Activated CD4-positive, alpha-beta T cell treated with anti-CD3 and anti-CD28 coated beads for 4 hours (primary cell): Measurements from ENCODE around the gene TM9SF1.

ENCODE experiments used
- DNase-seq, 2 donors: peaks; one replicate each; pipeline ENCODE4 v3.0.0-alpha.2; 2020

The TM9SF1 gene

DNA sequence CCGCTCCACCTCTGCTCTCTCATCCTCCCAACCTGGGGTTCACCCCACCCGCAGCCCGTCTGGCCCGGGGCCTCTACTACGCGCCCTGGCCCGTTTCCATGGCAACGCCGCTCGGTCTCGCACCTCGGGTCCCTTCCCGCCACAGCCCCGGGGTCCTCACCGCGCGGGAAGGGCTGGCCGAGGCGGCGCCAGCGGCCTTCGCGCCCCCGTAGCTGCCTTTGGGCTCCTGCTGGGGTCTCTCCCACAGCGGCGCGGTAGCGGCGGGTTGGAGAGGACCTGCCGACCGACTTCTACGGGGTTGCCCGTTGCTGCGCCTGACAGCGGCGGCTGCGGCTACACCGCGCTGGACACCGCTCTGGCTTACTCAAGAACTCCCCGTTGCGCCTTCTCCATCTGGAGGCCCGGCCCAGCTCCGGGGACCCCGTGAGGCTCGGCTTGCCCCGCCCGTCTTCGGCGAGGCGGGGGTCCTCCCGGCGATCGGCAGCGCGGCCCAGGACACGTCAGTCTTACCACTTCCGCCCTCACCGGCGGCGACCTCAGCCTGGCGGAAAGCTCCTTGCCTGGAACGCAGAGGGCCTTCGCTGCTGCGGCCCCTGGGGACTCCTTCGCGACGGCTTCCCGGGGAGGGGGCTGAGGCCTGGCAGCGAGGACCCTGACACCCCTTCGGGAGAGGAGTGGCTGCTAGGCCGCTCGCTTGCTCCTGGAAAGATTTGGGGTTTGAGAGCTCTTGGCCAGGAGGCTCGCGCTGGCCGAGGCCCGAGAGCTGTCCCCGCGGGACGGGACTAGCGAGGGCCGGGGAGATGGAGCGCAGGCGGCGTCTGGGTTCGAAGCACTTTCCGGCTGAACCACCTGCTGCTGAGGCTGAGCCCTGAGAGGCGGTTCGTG is at the start of gene TM9SF1:
TSS of gene TM9SF1 (minus strand) at position 256 of the 885 bp plus-strand sequence. CDS start 422 bp downstream, outside the sequence.
- DNase-seq = peak; percentile 86 to 87

DNA sequence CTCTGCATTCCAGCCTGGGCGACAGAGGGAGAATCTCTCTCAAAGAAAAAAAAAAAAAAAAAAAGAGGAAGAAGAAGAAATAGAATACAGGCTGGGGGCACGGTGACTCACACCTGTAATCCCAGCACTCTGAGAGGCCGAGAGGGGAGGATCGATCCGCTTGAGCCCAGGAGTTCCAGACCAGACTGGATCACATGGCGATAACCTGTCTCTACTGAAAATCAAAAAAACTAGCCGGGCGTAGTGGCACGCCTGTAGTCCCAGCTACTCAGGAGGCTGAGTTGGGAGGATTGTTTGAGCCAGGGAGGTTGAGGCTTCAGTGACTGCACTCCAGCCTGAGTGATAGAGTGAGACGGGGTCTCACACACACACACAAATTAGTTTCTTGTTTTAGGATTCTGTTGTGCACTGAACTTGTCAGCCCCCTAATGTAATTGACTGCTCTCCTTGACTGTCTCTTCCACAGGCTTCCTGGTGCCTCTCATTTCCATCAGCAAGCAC is 48.1 kb upstream of the TM9SF1 start:
- DNase-seq = peak in 1 of 2 donors; percentile 17

- DNase-seq = peak; percentile 94 to 97
These were observed 46.7 kb upstream of the TM9SF1 start for GRCh38 chr14:24241829-24242443.

- no peak for DNase-seq
These were observed 45.1 kb upstream of the TM9SF1 start for GRCh38 chr14:24240110-24240918.

DNA sequence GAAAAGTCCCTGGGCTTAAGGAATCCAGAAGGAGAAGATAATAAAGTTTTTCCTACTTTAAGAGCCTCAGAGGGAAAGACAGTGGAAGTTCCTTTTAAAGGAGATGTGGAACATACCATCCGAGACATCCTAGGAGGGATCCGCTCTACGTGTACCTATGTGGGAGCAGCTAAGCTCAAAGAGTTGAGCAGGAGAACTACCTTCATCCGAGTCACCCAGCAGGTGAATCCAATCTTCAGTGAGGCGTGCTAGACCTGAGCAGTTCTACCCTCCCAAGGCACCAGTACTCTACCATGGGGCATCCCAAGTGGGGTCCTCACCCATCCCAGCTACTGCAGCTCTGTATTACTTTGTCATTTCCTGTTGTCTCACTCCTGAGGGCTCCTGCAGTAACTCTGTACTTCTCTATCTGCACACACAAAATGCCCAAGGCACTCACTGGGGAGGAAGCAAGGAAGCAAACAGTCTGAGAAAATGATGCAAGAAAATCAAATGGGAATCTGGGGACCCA is 43.3 kb upstream of the TM9SF1 start:
- no peak for DNase-seq

DNA sequence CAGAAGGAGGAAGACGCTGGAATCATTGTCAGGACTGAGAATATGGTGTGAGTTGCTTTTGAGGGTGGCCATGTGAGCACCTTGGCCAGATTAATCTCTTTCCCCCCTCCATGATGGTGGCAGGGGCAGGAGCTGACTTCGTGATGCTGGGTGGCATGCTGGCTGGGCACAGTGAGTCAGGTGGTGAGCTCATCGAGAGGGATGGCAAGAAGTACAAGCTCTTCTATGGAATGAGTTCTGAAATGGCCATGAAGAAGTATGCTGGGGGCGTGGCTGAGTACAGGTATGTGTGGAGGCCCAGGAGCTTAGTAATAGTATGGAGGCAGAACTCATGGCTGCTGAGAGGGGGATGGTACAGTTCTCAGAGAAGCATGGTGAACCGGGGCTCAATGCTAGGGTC is 42.9 kb upstream of the TM9SF1 start:
- peak; percentile 44 to 49 for DNase-seq

- DNase-seq = no peak
These were observed 42.3 kb upstream of the TM9SF1 start for GRCh38 chr14:24237463-24237955.

GRCh38 chr14:24236689-24237462 is 41.6 kb upstream of the TM9SF1 start:
- DNase-seq = no peak

GRCh38 chr14:24235804-24236688 is 40.8 kb upstream of the TM9SF1 start:
- DNase-seq = no peak

DNA sequence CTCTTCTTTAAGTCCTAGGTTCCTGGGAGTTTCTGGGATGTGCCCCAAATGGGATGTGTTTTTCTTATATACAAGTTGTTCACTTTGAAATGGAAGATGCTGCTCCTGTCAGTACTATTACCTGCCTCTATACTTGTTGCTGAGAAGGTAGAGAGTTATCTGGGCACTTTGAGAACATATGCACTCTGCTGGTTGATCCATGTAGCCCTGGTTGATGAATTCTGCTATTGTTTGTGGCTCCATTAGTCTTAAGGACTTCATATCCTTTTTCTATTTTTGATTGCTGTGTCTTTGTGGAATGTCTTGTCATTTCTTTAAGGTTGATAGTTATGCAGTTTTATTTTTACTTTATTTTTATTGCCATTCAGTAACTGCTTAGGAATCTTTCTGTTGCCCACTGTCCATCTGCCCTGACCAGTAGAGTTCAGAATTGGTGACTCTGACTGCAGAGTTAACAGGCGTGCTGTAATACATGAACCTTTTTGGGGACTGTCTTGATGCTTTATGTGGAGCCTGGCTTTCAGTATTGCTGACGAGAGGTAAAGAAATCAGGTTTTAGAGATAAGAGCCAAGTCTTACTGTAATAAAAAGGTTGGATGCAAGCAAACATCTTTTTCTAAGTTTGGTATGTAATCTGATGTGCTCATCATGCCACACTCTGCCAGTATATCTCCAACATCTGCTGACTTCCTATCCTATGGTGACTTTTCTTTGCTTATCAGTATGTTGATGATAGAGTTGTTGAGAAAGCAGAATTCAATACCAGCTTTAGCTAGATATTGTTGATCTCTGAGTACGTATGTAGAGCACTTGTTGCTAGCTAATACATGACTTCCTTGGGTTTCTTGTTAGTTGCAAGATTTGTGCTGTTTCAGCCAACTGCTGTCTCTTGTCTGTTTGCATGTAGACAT is 39.1 kb upstream of the TM9SF1 start:
- DNase-seq = no peak

- no peak for DNase-seq
These were observed 38.3 kb upstream of the TM9SF1 start for GRCh38 chr14:24233538-24233866.

- DNase-seq = no peak
These were observed 37.6 kb upstream of the TM9SF1 start, which contains the start of gene GMPR2 for GRCh38 chr14:24232645-24233537. TSS of gene GMPR2 (plus strand) at chr14:24232929. CDS start at chr14:24233254, 325 bp downstream.

- peak; percentile 85 to 89 for DNase-seq
These were observed 36.9 kb upstream of the TM9SF1 start, which contains the start of gene NEDD8 for GRCh38 chr14:24232121-24232644. TSS of gene NEDD8 (minus strand) at chr14:24232367. CDS start at chr14:24232267, 100 bp downstream.

GRCh38 chr14:24231263-24232120 is 36.3 kb upstream of the TM9SF1 start:
- DNase-seq = no peak

DNA sequence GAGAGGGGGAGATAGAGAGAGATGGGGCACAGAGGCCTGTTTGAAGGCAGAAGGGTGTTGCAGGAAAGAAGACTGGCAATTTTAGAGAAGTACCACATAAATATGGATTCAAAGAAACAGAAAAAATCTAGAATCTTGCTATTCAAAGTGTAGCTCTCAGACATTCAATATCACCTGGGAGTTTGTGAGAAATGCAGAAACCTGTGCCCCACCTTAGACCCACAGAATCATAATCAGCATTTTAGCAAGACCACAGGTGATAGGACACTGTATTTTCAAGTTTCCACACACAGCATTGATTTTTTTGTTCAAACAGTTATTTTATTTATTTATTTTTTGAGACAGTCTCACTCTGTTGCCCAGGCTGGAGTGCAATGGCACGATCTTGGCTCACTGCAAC is 33.7 kb upstream of the TM9SF1 start:
- no peak for DNase-seq

DNA sequence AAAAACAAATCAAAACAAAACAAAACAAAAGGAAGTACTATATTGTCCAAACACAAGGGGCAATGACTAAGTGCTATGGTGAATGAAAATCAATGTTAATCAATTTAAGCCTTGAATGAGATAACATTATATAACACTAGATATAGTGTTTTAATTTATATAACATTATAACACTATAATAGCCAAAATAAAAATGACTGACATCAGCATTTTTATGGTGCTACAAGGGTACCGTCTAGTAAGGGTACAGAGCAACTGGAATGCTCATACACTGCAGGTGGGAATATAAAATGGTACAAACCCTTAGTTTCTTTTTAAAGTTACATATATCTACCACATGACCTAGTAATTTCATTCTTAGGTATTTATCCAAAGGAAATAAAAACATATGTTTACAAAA is 31.2 kb upstream of the TM9SF1 start:
- DNase-seq = no peak

- DNase-seq = no peak
These were observed 29.4 kb upstream of the TM9SF1 start for GRCh38 chr14:24224618-24225071.
